Activated T-cell treated with anti-CD3 and anti-CD28 coated beads, Interleukin-2, amount 50 U/mL, for 24 hours (primary cell): ENCODE data around the gene MXD3.

ENCODE experiments used
- DNase-seq: peaks from one replicate; pipeline ENCODE4 v3.0.0-alpha.2; 2020
- H3K27ac Mint-ChIP-seq: 2 replicates; pipeline ENCODE4 v1.8.0; 2020; ENCODE audit warnings: mild to moderate bottlenecking, mixed read lengths
- H3K27me3 Mint-ChIP-seq: 2 replicates; pipeline ENCODE4 v1.8.0; 2020; ENCODE audit warnings: mixed read lengths
- H3K36me3 Mint-ChIP-seq: 2 replicates; pipeline ENCODE4 v1.8.0; 2020; ENCODE audit warnings: low read depth, mixed read lengths
- H3K4me1 Mint-ChIP-seq: 2 replicates; pipeline ENCODE4 v1.8.0; 2020; ENCODE audit warnings: low read depth, mixed read lengths
- H3K4me3 Mint-ChIP-seq: 2 replicates; pipeline ENCODE4 v1.8.0; 2020; ENCODE audit warnings: mild to moderate bottlenecking, moderate library complexity, mixed read lengths
- H3K9me3 Mint-ChIP-seq: 2 replicates; pipeline ENCODE4 v1.8.0; 2020; ENCODE audit warnings: mixed read lengths

Gene MXD3

DNA sequence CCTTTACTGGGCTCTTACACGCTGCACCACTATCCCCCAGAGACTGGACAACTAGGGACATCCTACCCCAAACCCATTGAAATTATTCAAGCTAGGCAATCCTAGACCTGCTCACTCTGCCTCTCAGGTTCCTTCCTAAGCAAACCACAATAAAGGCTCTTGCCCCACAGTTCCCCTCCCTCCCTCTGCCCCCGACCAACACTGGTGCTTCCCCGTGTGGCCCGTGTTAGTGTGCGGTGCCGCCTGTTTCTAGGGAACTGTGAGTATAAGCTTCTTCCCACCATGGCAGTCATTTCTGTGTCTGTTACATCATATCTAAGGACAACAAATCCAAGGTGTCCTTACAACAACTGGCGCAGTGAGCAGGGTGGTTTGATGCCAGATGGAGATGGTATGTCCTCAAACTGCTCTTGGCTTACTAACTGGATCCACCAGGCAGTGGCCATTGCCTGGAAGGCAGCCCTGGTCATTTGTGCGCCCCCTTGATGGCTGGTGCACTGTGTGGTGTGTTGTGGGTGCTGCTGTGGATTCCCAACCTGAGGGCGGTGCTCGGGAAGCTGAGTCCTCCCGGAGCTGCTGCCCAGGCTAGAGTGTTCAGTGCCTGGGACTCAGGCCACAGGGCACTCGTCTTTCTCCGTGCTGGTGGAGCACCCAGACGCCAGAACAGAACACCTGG lies 8.4 kb upstream of the MXD3 start:
- no peak overlapping the region for H3K27ac Mint-ChIP-seq
- peaks cover 29% of the 10 kb centered on the region for H3K4me1 Mint-ChIP-seq
- no peak overlapping the region for H3K4me3 Mint-ChIP-seq

DNA sequence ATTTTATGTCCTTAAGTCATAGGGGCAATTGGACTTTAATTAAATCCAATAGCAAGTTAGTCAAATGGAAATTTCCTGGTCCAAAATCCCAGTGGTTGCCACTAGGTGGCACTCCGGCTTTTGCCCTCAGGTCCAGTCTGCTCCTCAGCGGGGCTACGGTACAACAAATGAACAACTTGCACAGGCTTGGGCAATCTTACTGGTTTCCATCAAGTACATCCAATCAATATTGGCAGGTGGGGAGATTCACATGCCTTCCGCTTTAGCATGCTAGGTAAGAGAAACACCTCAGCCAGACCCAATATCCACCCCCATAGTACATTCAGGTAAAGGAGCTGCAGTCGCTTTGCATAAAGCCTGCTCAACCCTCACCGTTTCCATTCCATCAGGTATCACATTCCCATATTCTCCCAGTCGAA lies 6.3 kb upstream of the MXD3 start:
- no peak overlapping the region for H3K4me3 Mint-ChIP-seq
- peak; percentile 80 for DNase-seq
- no peaks in the 10 kb centered on the region for H3K27me3 Mint-ChIP-seq
- H3K36me3 Mint-ChIP-seq = peaks cover 13% of the 10 kb centered on the region
- peaks cover 22% of the 10 kb centered on the region for H3K4me1 Mint-ChIP-seq
- no peak overlapping the region for H3K27ac Mint-ChIP-seq
- H3K9me3 Mint-ChIP-seq = no peaks in the 10 kb centered on the region

More for the DNA sequence above, 8.4 kb upstream of the MXD3 start:
- Mint-ChIP-seq H3K27me3 (no peaks in the 10 kb centered on the region), H3K9me3 (no peaks in the 10 kb centered on the region), H3K36me3 (peaks cover 20% of the 10 kb centered on the region)
- DNase-seq = no peak

DNA sequence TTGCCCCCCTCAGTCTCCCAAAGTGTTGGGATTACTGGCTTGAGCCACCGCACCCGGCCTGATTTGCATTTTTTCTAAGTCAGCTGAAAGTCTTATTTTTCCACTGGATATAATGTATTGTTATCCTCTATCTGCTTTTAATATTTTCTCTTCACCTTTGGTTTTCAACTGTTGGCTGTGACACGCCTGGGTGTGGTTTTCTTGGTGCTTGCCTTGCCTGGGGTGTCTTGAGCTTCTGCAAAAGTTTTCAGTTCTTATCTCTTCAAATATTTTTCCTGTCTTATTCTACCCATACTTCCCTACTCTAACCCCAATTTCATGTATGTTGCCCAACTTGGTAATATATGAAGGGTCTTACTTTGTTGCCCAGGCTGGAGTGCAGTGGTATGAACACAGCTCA lies 4.3 kb upstream of the MXD3 start:
- no peaks in the 10 kb centered on the region for H3K9me3 Mint-ChIP-seq
- peaks cover 7% of the 10 kb centered on the region for H3K36me3 Mint-ChIP-seq
- no peak overlapping the region for H3K4me3 Mint-ChIP-seq
- no peak for DNase-seq
- H3K27ac Mint-ChIP-seq = no peak overlapping the region
- H3K27me3 Mint-ChIP-seq = peaks cover under 1% of the 10 kb centered on the region
- peaks cover 30% of the 10 kb centered on the region for H3K4me1 Mint-ChIP-seq

DNA sequence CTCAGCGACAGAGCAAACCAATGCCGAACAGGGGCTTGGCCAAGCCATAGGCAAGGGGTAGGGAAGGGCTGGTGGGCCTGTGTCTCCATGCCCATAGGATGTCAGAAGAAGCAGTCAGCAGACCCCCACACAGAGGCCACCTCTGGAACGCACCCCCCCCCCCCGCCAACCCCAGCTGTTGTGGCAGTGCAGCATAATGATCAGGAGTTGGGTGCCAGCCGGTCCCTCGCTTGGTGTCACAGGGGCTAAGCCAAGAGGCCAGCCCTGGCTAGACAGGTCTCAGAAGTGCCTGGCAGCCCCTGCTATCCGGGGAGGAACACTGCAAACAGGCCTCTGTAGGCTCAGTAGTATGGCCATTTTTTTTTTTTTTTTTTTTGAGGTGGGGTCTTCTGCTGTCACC lies 3.7 kb upstream of the MXD3 start:
- Mint-ChIP-seq H3K27me3 (peaks cover 3% of the 10 kb centered on the region), H3K36me3 (peaks cover 10% of the 10 kb centered on the region), H3K4me3 (no peak overlapping the region)

DNA sequence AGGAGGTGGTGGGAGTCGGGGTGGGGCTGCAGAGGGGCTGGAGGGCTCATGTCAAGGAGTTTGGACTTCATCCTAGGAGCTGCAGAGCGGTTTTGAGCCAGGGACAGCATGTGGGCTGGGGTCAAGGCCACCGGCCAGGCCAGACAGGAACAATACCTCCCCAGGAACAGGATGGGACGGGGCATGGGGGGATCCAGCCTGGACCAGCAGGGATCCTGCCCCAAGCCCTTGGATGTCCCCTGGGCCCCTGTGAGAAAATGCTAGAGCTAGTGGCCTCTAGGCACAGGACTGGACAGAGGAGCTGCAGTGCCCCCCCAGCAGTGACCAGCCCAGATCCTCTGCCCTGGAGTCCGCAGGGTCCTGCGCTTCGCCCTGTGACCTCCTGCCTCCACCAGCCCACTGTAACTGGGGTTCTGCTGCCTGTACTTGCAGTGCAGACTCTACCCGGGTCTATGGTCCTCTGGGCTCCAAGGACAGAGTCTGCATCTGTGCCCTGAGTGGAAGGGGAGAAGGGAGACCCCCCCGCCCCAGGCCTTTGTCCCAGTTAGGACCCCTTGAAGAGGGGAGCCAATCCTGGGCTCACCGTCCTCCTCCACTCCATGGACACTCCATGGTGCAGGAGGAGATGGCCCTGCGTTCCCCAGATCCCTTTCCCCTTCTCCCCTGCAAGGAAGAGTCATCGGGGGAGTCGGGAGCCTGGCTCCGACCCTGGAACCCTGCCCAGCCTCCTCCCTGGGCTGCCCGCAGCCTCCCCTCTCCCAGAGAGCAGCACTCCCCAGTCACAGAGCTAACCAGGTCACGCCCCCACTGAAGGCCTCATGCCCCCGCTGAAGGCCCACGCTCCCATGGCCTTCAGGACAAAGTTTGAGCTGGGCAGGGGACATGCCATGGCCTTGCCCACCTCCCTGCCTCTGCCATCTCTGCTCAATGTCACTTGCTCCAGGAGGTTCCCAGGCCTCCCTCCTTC lies 3.0 kb upstream of the MXD3 start:
- no peak for DNase-seq
- Mint-ChIP-seq H3K27ac (no peak overlapping the region), H3K4me3 (no peak overlapping the region), H3K9me3 (no peaks in the 10 kb centered on the region), H3K4me1 (peaks cover 30% of the 10 kb centered on the region), H3K27me3 (peaks cover 5% of the 10 kb centered on the region), H3K36me3 (peaks cover 11% of the 10 kb centered on the region)

More for the DNA sequence above, 3.7 kb upstream of the MXD3 start:
- DNase-seq = no peak
- Mint-ChIP-seq H3K27ac (no peak overlapping the region), H3K9me3 (no peaks in the 10 kb centered on the region), H3K4me1 (peaks cover 34% of the 10 kb centered on the region)

DNA sequence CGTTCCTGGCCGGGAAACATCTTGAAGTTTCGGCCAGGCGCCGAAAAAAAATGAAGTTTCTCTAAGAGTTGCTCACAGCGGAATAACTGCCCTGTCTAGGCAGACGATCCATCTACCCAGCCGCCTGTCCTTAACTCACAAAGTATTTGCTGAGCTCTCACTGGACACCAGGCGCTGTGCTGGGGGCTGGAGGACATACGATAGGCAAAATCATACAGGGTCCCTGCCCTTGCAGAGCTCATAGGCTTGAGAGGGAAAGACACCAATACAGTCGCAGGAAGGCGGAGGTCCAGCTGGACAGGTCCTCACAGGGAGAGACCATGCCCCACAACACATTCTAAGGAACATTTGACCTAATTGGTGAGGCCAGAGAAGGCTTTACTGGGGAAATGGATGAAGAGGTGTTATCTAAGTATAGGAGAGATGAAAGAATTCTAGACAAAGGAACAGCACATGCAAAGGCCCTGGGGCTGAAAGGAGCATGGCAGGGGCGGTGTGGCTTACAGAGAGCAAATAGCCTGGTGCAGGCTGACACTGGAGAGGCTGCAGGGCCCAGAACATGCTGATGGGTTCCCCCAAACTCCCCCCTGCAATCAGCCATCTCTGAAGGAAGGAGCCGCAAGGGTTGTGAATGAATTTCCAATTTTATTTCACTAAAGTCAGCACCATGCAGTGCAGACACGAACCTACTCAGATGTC lies 2.0 kb upstream of the MXD3 start:
- H3K4me3 Mint-ChIP-seq = peak overlapping the region; percentile 82
- no peak for DNase-seq
- no peak overlapping the region for H3K27ac Mint-ChIP-seq
- no peaks in the 10 kb centered on the region for H3K9me3 Mint-ChIP-seq
- H3K4me1 Mint-ChIP-seq = peaks cover 29% of the 10 kb centered on the region
- H3K36me3 Mint-ChIP-seq = peaks cover 19% of the 10 kb centered on the region
- H3K27me3 Mint-ChIP-seq = peaks cover 5% of the 10 kb centered on the region

DNA sequence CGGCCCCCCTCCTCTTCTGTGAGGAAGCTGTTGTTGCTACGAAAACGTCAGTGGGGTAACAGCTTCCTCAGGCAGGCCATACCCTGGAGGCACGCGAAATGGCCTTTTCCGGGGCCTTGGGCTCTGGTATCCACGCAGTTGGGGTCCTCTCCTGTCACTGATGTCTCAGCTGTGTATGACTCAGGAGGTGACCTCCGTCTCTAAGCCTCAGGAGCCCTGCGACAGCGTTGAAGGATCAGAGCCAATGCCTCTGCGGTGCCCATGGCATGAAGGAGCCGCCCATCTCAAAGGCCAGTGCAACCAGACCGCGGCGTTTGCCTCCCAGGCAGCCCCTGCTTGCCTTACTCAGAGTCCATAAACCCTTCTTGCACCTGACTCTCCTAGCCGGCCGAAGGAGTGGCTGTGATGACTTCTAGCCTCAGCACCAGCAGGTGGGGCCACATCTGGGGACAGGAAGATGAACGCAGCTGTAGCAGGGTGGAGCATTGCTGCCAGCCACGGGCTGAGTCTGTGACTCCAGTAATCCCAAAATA lies 1.0 kb upstream of the MXD3 start:
- no peak for DNase-seq
- Mint-ChIP-seq H3K9me3 (no peaks in the 10 kb centered on the region), H3K27me3 (peaks cover 5% of the 10 kb centered on the region), H3K27ac (peak overlapping the region; percentile 93), H3K36me3 (peaks cover 23% of the 10 kb centered on the region), H3K4me1 (peaks cover 25% of the 10 kb centered on the region), H3K4me3 (peak overlapping the region; percentile 82)

DNA sequence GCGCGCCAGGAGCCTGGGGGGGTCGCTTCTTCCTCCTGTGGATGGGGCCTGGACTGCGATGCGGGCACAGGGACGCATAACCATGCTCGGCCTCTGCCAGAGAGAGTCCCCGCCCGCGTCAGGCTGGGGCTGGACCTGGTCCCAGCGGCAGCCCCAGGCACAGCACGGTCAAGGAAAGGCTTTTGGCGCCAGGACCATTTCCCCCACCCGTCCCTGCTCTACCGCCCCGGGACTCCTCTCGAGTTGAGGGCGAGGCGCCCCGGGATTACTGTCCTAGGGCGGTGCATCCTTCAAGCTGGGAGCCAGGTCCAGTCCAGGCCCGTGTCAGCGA lies 341 bp downstream of the MXD3 start:
- DNase-seq = no peak
- Mint-ChIP-seq H3K27me3 (peaks cover 5% of the 10 kb centered on the region), H3K4me3 (peak overlapping the region; percentile 82), H3K36me3 (peaks cover 30% of the 10 kb centered on the region), H3K4me1 (peaks cover 30% of the 10 kb centered on the region), H3K27ac (peak overlapping the region; percentile 76), H3K9me3 (no peaks in the 10 kb centered on the region)

DNA sequence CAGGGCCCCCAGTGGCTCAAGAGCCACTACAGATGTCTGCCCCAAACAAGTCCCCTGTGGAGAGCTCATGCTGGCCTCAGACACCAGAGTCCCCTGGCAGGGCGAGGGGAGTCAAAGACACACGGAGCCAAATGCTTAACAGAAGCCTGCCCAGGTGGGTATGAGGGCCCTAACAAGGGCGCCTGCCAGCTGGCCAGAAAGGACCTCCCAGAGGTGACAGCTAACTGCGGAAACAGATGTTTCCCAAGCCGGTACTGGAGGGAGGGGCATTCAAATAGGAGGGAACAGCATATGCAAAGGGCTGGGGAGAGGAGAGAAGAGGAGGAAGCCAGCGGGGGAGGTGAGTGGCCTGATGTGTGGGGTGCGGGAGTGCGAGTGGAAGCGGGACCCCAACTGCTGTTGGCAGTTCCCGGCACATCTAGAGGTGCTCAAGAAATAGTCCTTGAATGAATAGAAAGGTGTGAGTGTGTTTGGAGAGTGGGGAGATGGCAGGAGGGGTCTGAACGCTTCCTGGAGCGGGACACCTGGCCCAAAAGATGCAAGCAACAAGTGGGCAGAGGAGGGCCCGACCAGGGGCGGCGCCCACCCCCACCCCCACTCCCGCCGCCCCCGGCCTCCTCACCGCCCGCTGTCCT lies 824 bp downstream of the MXD3 start:
- peaks cover 5% of the 10 kb centered on the region for H3K27me3 Mint-ChIP-seq
- peaks cover 35% of the 10 kb centered on the region for H3K36me3 Mint-ChIP-seq
- H3K9me3 Mint-ChIP-seq = no peaks in the 10 kb centered on the region

DNA sequence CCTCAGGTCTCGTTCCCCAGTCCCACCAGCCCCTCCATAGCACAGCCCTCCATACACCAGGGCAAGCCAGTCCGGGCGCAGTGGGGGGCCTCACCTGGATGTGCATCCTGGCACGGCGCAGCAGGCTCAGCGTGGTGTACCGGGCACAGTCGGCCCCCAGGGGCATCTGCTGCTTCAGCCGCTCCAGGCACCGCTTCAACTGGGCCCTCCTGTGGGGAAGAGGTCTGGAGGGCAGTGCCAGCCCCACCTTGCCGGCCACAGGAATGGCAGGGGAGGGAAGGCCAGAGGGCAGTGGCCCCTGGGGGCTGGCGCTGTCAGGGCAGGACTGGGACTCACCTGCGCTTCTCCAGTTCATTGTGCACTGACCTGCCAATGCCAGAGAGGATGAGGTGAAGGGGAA lies 1.4 kb downstream of the MXD3 start:
- Mint-ChIP-seq H3K36me3 (peaks cover 40% of the 10 kb centered on the region), H3K27ac (no peak overlapping the region), H3K4me3 (peak overlapping the region; percentile 82), H3K27me3 (peaks cover 5% of the 10 kb centered on the region), H3K9me3 (no peaks in the 10 kb centered on the region), H3K4me1 (peaks cover 40% of the 10 kb centered on the region)
- no peak for DNase-seq

More for the DNA sequence above, 824 bp downstream of the MXD3 start:
- DNase-seq = no peak
- Mint-ChIP-seq H3K27ac (peak overlapping the region; percentile 79), H3K4me3 (peak overlapping the region; percentile 82), H3K4me1 (peaks cover 35% of the 10 kb centered on the region)

DNA sequence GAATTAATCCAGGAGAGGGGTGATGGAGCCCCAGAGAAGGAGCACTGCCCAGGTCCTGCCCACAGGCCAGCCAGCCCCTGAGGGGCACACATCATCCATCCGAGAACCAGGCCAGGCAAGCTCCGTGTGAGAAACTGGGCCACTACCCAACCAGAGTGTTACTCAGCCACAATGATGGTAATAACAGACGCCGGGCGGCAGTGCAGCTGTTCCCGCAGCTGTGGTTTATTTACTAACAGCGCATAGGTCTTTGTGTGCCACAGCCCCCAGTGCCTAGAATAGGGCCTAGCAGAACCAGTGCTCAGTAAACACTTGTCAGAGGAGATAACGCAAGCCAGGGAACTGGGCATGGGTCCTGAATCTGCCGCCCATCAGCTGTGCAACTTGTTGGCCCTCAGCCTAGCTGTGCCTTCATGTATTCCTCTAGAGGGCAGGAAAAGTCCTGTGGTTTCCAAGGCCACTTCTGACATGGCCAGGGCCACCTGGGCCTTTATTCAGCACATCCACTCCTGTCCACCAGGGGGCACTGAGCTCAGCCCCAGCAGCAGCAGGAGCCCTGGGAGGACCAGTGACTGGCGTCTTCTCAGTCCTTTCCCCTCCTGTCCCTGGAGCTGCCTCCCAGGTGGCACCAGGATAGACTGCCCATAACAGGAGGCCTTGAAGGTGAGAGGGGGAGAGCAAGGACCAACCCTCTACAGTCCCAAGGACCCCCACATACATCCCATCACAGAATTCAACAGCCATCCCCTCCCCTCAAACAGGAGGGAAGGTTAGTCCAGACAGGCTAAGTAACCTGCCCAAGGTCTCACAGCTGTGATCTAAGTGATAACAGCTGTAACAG lies 2.1 kb downstream of the MXD3 start:
- peak overlapping the region; percentile 64 for H3K4me3 Mint-ChIP-seq
- peaks cover 48% of the 10 kb centered on the region for H3K4me1 Mint-ChIP-seq
- H3K36me3 Mint-ChIP-seq = peaks cover 48% of the 10 kb centered on the region
- peak overlapping the region; percentile 44 for H3K27ac Mint-ChIP-seq
- peaks cover 5% of the 10 kb centered on the region for H3K27me3 Mint-ChIP-seq
- H3K9me3 Mint-ChIP-seq = no peaks in the 10 kb centered on the region
- DNase-seq = peak; percentile 82

DNA sequence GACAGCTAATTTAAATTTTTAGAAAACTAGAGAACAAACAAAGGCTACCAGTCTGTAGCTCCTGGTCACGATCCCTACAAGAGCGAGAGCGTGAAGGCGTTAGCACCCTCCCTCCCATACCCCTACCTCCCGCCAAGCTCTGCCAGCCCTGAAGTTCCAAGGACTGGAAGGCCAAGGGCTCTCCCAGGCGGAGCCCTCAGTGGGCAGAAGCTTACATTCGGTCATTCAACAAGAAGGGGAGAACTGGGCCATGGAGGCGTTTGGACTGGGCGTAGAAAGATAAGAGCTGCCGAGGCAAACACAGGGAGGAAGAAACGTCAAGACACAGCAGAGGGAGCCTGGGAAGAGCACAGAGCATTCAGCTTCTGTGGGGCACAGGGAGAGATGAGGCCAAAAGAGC lies 3.0 kb downstream of the MXD3 start:
- Mint-ChIP-seq H3K36me3 (peaks cover 56% of the 10 kb centered on the region), H3K27me3 (peaks cover 5% of the 10 kb centered on the region), H3K9me3 (no peaks in the 10 kb centered on the region), H3K4me1 (peaks cover 49% of the 10 kb centered on the region), H3K27ac (peak overlapping the region; percentile 1), H3K4me3 (no peak overlapping the region)
- DNase-seq = no peak

DNA sequence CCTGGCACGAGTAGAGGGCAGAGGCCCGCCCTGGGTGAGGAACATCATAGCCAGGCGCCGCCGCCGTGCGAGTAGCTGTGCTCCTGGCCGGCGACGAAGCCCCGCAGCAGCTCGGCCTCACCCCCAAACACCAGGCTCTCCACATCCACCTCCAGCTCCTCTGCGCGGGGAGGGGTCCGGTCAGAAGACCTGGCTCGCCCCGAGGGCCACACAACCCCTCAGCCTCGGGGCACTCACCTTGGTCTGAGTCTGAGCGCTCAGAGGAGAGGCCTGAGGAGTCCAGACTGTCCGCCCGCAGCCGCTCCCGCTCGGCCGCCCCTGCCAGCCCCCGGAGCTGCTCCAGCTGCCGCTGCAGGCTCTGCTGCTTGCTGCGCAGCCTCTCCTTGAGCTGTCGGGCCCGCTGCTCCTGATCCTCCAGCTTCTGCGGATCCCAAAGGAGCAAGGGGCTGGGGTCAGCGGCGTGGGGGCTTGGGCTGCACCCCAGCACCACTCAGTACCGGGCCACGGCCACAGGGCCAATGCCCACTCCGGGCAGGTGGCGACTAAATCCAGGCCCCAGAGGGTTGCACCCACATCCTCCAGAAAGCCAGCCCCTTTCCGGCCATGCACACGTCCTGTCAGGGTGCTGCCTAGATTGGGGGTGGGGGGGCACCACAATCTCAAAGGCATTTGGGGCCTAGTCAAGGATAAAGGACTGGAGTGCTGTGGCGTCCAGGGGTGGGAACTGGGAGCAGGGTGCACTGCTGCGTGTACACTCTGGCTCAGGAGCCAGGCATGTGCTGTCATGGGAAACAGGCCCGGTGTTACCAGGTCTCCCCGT lies 3.9 kb downstream of the MXD3 start:
- peaks cover 60% of the 10 kb centered on the region for H3K36me3 Mint-ChIP-seq
- DNase-seq = no peak
- no peak overlapping the region for H3K4me3 Mint-ChIP-seq
- no peaks in the 10 kb centered on the region for H3K9me3 Mint-ChIP-seq
- H3K27me3 Mint-ChIP-seq = peaks cover 5% of the 10 kb centered on the region
- H3K4me1 Mint-ChIP-seq = peaks cover 46% of the 10 kb centered on the region
- H3K27ac Mint-ChIP-seq = no peak overlapping the region
